ENCODE results near the gene DNTT.

DNA sequence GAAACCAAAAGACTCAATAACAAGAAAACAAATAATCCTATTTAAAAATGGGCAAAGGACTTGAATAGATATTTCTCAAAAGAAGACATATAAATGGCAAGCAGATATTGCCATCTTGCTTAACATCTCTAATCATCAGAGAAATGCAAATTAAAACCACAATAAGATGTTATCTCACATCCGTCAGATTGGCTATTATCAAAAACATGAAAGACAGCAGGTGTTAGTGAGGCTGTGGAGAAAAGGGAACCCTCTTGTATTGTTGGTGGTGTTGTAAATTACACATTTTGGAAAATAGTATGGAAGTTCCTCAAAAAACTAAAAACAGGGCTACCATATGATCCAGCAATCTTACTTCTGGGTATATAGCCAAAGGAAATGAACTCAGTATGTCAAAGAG, 28.9 kb downstream of the DNTT start:
- TF ChIP-seq, protein P1, sequence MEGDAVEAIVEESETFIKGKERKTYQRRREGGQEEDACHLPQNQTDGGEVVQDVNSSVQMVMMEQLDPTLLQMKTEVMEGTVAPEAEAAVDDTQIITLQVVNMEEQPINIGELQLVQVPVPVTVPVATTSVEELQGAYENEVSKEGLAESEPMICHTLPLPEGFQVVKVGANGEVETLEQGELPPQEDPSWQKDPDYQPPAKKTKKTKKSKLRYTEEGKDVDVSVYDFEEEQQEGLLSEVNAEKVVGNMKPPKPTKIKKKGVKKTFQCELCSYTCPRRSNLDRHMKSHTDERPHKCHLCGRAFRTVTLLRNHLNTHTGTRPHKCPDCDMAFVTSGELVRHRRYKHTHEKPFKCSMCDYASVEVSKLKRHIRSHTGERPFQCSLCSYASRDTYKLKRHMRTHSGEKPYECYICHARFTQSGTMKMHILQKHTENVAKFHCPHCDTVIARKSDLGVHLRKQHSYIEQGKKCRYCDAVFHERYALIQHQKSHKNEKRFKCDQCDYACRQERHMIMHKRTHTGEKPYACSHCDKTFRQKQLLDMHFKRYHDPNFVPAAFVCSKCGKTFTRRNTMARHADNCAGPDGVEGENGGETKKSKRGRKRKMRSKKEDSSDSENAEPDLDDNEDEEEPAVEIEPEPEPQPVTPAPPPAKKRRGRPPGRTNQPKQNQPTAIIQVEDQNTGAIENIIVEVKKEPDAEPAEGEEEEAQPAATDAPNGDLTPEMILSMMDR (IDR thresholded peaks at IDR 0.05), result no peak
- TF ChIP-seq EZH2 (IDR thresholded peaks at IDR 0.05), result no peak
